ENCODE data around the gene SLC11A2. TPM values are rescaled to one million over a fixed set of nuclear protein-coding genes. Genes with fewer than 3 reads are reported as not detected.

Gene SLC11A2
- total and polyA plus RNA-seq, 2 of the 13 experiments (the other 11 are each of a cell fraction or from before 2014, with no cell fraction given): 71.7 to 77.0 TPM

DNA sequence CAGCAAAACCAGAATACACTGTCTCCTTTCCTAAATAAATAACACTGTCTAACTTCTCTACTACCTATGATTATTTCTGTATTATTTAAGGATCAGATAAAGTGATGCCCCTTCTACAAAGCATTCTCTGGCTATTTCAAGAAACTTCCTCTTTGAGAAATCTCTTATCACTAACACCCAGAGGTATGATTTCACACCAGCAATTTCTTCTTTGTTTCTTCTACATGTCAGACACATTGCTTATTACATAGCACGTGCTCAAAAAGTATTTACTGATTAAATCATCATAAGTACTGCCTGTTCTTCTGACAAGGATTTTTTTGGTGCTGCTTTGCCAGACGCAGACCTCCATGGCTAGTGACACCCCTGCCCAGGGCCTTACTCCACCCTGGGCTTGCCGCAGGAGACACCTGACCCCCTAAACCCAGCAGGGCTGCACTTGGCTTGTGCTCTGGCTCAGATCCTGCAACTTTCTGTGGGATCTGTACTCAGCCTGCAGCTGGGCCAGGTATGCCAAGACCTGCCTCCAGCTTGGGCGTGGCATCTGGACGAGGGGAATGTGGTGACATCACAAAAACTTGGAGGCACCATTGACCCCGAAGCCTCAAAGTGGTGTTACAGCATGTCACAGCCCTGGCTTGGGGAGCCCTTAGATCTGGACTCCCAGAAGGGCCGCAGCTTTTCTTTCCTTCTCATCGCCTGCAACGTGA, 89.2 kb downstream of the SLC11A2 start:
- no TSS peak for BruUV-seq (replicated peaks)
- no peaks in the 10 kb centered on the region; a peak in 1 of 5 replicates for H3K36me3 ChIP-seq (replicated peaks in 1 of 2; ENCODE audit: control insufficient read depth in 1 of 2, insufficient read depth in 2 of 2, low read length in 2 of 2)
- in situ Hi-C loops (cut with HindIII; ENCODE audit: extremely low pct_ligation_motif_present, low pct_unique_long_range_greater_than_20kb) (no loop called here), intact Hi-C loops (cut with micrococcal nuclease; ENCODE audit: unreplicated experiment) (no loop called here)
- H3K9ac ChIP-seq (ENCODE audit: insufficient read depth, low read depth, low read length): no peak overlapping the region
- H3K4me3 ChIP-seq (replicated peaks in 1 of 3; ENCODE audit: insufficient read depth in 1 of 3, low read depth in 2 of 3, low read length in 3 of 3): no peak overlapping the region
- no peaks in the 10 kb centered on the region for H3K27me3 ChIP-seq (ENCODE audit: control insufficient read depth in 1 of 2, insufficient read depth in 2 of 2, low read length in 2 of 2)
- ATAC-seq (no peak), DNase-seq (ENCODE audit: low spot score) (no peak), FAIRE-seq (no peak)
- no peak overlapping the region for H2AFZ ChIP-seq (ENCODE audit: low read length)
- POLR2A ChIA-PET: interaction anchor here (3.4 kb wide), 1 partner anchor 44 kb away, joined by 25 read pairs; no protein-coding TSS in a partner anchor
- no peaks in the 10 kb centered on the region for H3K9me3 ChIP-seq (ENCODE audit: low read length)
- no peaks in the 10 kb centered on the region for H3K79me2 ChIP-seq (ENCODE audit: insufficient read depth, low read length)
- peaks cover 48% of the 10 kb centered on the region for H3K4me1 ChIP-seq (ENCODE audit: insufficient read depth, low read length)
- WGBS (ENCODE audit: low lambda C conversion rate): 98% methylated on average over 4 of the region's 9 CpGs
- CTCF ChIA-PET (ENCODE audit: low intra/inter-chr PET ratio, low total read pairs): no interaction called here
- no peak overlapping the region for H3K4me2 ChIP-seq (ENCODE audit: low read depth, low read length)
- TF ChIP-seq ZBTB21 (CRISPR knock-in tag; IDR thresholded peaks at IDR 0.05) (no peak), ZNF354B (CRISPR knock-in tag; IDR thresholded peaks at IDR 0.05) (no peak), GLI4 (CRISPR knock-in tag; IDR thresholded peaks at IDR 0.05; ENCODE audit: borderline replicate concordance) (no peak), GPN1 (CRISPR knock-in tag; IDR thresholded peaks at IDR 0.05; ENCODE audit: borderline replicate concordance) (no peak), ZSCAN9 (CRISPR knock-in tag; IDR thresholded peaks at IDR 0.05; ENCODE audit: borderline replicate concordance) (no peak), ZNF451 (CRISPR knock-in tag; IDR thresholded peaks at IDR 0.05) (no peak), TBP (CRISPR knock-in tag; IDR thresholded peaks at IDR 0.05) (no peak), ZNF780A (CRISPR knock-in tag; IDR thresholded peaks at IDR 0.05) (no peak), NFIC (IDR thresholded peaks at IDR 0.05; ENCODE audit: low read length) (no peak), HOXA3 (CRISPR knock-in tag; IDR thresholded peaks at IDR 0.05) (no peak), ZNF720 (CRISPR knock-in tag; IDR thresholded peaks at IDR 0.05) (no peak)
- no peak overlapping the region for H3K27ac ChIP-seq (ENCODE audit: extremely low read length, insufficient read depth, low read length)
- no peaks in the 10 kb centered on the region for H4K20me1 ChIP-seq (ENCODE audit: insufficient read depth, low read length)

All from HepG2 (cell line).